Right atrium auricular region (tissue), 2 donors: Measurements from ENCODE around the gene DST. TPM values are rescaled to one million over a fixed set of nuclear protein-coding genes. Genes with fewer than 3 reads are reported as not detected.

Experiments
- DNase-seq: peaks from one replicate; pipeline ENCODE4 v3.0.0-alpha.2; 2019; ENCODE audit warnings: low spot score
- H3K27ac ChIP-seq, 2 donors: fragments of 200-600 bp; sonication (generic); 1 replicate in 1 of 2; 2 replicates in 1 of 2; pipeline ENCODE4 v1.5.1; 2016 to 2019
- H3K27me3 ChIP-seq, 2 donors: fragments of 200-600 bp; sonication (generic); one replicate each; pipeline versions ENCODE4 v1.5.1 to v1.6.0; 2017 to 2019
- H3K36me3 ChIP-seq: fragments of 200-600 bp; sonication (generic); one replicate; pipeline ENCODE4 v1.5.1; 2016
- H3K4me1 ChIP-seq, 2 donors: fragments of 200-600 bp; sonication (generic); one replicate each; pipeline versions ENCODE4 v1.5.1 to v1.6.0; 2017 to 2019
- H3K4me3 ChIP-seq, 2 donors: fragments of 200-600 bp; sonication (generic); 1 replicate in 1 of 2; 2 replicates in 1 of 2; pipeline ENCODE4 v1.5.1; 2017 to 2019; ENCODE audit warnings: mild to moderate bottlenecking in 1 of 2, moderate library complexity in 1 of 2
- H3K9me3 ChIP-seq, 2 donors: fragments of 200-600 bp; sonication (generic); one replicate each; pipeline ENCODE4 v1.5.1; 2019
- CTCF ChIP-seq, 2 donors: fragments of 200-600 bp; sonication (generic); IDR thresholded peaks; one replicate each; pipeline ENCODE4 v1.5.1; 2019; ENCODE audit warnings: antibody characterized with exemption in 2 of 2
- total RNA-seq, 2 donors: library from RNA; depleted of rRNA; stranded (reverse); fragments of >200 nt; gene quantifications; one replicate each; pipeline ENCODE4 v1.1.0, GENCODE V29; 2016

Gene DST
- total RNA-seq, 2 donors from 2014 or later = 257 to 285 TPM

GRCh38 chr6:56552187-56553130 lies 90.2 kb downstream of the DST start:
- Histone ChIP-seq H3K9me3 (no peaks in the 10 kb centered on the region), H3K4me1 (peaks cover 0 to 38% of the 10 kb centered on the region in 2 donors), H3K4me3 (no peak overlapping the region), H3K36me3 (peaks cover 28% of the 10 kb centered on the region), H3K27me3 (no peaks in the 10 kb centered on the region), H3K27ac (peak overlapping the region in 1 of 2 donors; percentile 27)
- no peak for DNase-seq
- no peak for TF ChIP-seq CTCF (IDR thresholded peaks at IDR 0.05)

GRCh38 chr6:56551409-56552120 lies 91.1 kb downstream of the DST start:
- DNase-seq = no peak
- Histone ChIP-seq H3K9me3 (no peaks in the 10 kb centered on the region), H3K27me3 (no peaks in the 10 kb centered on the region), H3K36me3 (peaks cover 21% of the 10 kb centered on the region), H3K27ac (peak overlapping the region in 1 of 2 donors; percentile 27), H3K4me1 (peaks cover 0 to 38% of the 10 kb centered on the region in 2 donors), H3K4me3 (no peak overlapping the region)
- TF ChIP-seq CTCF (IDR thresholded peaks at IDR 0.05) = no peak

- peaks cover 0 to 32% of the 10 kb centered on the region in 2 donors for H3K4me1 ChIP-seq
- H3K36me3 ChIP-seq = peaks cover 21% of the 10 kb centered on the region
- DNase-seq = no peak
- no peak for TF ChIP-seq CTCF (IDR thresholded peaks at IDR 0.05)
- H3K9me3 ChIP-seq = no peaks in the 10 kb centered on the region
- peak overlapping the region; percentile 1 to 15 for H3K27ac ChIP-seq
- H3K27me3 ChIP-seq = no peaks in the 10 kb centered on the region
- H3K4me3 ChIP-seq = no peak overlapping the region
These were observed 92.4 kb downstream of the DST start for GRCh38 chr6:56550301-56550700.

GRCh38 chr6:56549014-56549413 lies 93.7 kb downstream of the DST start:
- peak in 1 of 2 donors; percentile 57 for TF ChIP-seq CTCF (IDR thresholded peaks at IDR 0.05)
- H3K27me3 ChIP-seq = no peaks in the 10 kb centered on the region
- no peak for DNase-seq
- H3K9me3 ChIP-seq = no peaks in the 10 kb centered on the region
- H3K4me1 ChIP-seq = peaks cover 0 to 27% of the 10 kb centered on the region in 2 donors
- peaks cover 21% of the 10 kb centered on the region for H3K36me3 ChIP-seq
- H3K4me3 ChIP-seq = no peak overlapping the region
- peak overlapping the region in 1 of 2 donors; percentile 35 for H3K27ac ChIP-seq

- Histone ChIP-seq H3K27me3 (no peaks in the 10 kb centered on the region), H3K9me3 (no peaks in the 10 kb centered on the region), H3K4me1 (peaks cover 0 to 31% of the 10 kb centered on the region in 2 donors), H3K36me3 (peaks cover 14% of the 10 kb centered on the region), H3K27ac (no peak overlapping the region), H3K4me3 (no peak overlapping the region)
- DNase-seq = no peak
- TF ChIP-seq CTCF (IDR thresholded peaks at IDR 0.05) = no peak
These were observed 95.0 kb downstream of the DST start for GRCh38 chr6:56547687-56548086.
